GM20431 (cell line): ENCODE measurements around the gene ZNF432.

Experiments used
- in situ Hi-C: fragments of 300-500 bp; cut with MseI, MboI; formaldehyde crosslinking; loops from one replicate; pipeline ENCODE4 v1.15.0; 2020; ENCODE audit warnings: low sequenced_read_pairs; ENCODE audit not compliant: unreplicated experiment

The ZNF432 gene

DNA sequence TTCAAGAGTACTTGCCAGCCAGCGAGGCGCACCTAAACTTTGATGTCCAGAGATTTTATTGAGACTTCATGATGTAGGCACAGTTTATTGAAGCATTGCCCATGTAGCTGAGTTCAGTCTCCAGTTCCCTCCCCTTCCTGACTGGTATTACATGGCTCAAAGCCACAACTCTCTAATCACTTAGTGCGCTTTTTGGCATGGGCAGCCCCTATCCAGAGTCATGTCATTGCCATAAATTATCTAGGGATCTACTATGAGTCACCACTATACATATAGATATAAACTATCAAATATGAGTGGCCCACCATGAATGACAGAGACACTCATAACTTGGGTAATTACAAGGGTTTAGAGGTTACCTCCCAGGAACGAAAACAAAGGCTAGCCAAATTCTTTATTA, 28.1 kb downstream of the ZNF432 start:
- in situ Hi-C loops: no loop called here

DNA sequence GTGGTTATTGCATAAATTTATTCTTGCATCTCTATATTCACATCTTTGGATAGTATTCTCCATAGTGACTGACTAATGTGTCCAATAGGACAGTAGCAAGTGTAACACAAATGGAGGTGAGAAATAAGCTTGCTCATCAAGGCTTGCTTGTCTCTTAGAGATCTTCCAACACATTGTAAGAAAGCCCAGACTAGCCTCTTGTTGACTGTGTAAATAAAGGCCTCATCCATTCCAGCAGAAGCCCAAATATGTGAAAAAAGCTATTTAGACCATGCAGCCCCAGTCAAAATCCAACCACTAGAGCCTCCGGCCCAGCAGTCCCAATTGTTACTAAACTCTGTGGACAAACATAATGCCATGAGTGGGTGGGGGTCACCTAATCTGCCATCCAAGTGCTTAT, 38.0 kb downstream of the ZNF432 start:
- in situ Hi-C loops: no loop called here

DNA sequence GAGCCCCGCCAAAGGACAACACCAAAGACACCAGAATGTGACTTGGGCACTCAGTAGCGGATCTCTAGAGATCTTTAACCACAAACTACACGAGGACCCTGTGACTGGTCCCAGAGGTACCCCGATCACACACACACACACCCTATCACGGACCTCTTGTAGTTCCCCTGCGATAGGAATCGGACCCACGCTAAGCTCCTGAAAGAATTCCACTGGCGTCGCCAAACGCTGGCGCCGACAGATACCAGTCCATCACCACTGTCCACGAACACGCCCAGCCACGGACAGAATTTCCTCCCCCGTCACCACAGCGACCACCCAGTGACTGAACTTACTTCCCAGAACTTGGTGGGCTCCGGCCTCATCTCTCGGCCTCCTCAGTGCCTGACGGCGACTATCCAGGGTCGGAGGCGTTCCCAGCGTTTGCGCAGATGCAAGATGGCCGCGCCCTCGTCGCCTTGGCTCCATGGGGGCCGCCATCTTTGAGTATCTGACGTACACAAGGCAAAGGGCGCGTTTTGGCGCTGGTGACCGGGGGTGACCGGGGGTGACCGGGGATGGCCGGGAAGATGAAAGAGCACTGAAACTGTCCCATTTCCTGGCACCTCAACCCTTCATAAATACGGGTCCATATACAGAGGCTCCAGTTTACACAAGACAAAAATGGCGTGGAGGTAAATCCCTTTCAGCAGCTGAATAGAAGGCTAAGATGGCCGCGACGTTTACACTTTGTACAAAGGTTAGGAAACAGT, 40.7 kb downstream of the ZNF432 start, which contains the start of gene ZNF615:
ZNF615 (minus strand) TSS at position 406 of the 752 bp plus-strand sequence. CDS start 4,500 bp downstream, outside the sequence.
- in situ Hi-C loops: no loop called here

DNA sequence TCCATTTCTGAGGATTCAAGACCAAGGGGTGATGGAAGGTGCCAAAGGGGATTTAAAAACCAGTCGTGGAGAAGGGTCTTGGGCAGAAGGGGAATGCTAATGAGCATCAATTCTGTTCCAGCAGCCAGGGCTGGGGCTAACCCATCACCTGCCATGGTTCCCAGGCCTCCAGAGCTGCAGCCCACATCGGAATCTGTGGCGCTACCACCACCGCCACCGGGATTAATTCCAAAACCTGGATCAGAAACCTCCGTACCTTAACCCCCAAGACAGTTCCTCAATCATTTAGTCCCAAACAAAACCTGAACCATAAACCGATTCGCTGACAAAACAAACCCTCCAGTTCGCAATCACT, 41.2 kb downstream of the ZNF432 start:
- in situ Hi-C loops: no loop called here

DNA sequence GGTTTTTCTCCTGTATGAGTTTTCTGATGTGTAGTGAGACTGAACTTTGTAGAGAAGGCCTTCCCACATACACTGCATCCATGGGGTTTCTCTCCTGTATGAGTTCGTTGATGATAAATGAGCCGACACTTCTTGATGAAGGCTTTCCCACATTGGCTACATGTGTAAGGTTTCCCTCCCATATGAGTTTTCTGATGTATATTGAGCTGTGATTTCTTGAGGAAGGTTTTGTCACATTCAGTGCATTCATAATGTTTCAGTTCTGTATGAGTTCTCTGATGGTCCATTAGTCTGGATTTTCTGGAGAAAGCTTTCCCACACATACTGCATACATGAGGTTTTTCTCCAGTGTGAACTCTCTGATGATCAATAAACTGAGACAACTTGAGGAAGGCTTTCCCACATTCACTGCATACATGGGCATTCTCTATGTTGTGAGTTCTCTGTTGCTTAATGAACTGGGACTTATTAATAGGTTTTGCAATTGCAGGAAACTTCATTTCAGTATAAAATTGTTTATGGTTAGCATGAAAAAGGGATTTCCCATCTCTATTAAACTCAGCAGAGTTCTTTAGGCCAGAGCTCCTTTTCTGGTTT, 54.5 kb downstream of the ZNF432 start:
- in situ Hi-C loops: no loop called here

DNA sequence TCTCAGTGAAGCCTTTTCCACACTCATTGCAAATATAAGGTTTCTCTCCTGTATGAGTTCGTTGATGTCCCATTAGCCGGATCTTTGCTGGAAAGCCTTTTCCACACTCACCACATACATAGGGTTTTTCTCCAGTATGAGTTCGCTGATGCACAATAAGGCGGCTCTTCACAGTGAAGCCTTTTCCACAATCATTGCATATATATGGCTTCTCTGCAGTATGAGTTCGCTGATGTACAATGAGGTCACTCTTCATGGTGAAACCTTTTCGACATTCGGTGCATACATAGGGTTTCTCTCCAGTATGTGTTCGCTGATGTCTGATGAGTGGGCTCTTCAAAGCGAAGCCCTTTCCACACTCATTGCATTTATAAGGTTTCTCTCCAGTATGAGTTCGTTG, 55.2 kb downstream of the ZNF432 start:
- in situ Hi-C loops: no loop called here

DNA sequence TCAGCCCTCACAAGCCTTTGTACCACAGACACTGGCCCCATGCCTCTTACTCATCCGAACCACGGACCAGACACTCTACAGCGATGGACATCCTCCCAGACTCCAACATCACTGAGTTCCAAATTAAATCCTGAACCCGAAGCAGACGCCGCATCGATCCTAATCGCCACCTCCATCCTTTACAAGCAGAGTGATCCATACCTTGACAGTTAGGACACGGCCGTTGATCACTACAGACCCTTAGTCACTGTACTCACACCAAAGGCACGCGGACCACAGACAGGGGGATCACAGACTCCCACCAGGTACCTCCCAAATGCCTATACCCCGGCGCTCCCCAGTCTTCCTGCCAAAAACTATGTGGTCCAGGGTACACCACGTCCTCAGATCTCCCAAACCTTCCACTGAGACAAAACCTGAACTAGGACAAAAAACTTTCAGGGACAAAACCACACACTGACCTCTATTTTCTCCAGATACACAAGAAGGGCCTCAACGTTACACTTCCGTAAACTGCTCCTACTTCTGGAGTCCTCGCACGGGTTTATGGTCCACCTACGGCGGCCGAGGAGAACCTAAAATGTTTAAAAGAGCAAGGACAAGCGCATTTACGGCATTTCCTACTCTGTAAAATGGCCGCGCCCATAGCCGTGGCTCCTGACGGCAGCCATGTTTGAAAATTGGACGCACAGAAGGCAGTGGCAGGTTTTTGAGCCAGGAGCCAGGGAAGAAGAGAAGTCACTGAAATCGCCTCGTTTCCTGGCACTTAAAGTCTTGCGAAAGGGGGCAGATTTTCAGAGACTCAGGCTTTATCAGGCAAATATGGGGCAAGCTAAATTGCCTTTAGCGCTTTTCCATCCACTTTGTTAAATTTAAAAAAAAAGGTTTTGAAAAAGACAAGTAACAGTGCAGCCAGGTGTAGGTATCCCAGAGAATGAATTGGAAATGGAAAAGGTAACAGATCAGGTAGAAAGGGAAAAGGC, 62.0 kb downstream of the ZNF432 start, which contains the start of gene ZNF350:
ZNF350 (minus strand) TSS at position 532 of the 983 bp plus-strand sequence. CDS start 12,480 bp downstream, outside the sequence.
- in situ Hi-C loops: no loop called here

DNA sequence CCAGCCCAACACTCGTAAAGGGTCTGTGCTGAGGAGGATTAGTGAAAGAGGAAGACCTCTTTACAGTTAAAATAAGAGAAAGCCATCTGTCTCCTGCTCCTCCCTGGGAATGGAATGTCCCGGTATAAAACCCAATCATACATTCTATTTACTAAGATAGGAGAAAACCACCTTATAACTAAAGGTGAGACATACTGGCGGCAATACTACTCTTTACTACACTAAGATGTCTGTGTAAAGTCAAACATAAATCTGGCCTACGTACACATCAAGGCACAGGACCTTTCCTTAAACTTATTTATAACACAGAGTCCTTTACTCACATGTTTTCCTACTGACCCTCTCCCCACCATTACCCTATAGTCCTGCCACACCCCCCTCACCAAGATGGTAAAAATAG, 65.3 kb downstream of the ZNF432 start:
- in situ Hi-C loops: no loop called here
